H9 (cell line): ENCODE results near the gene DPH7. TPM values are rescaled to one million over a fixed set of nuclear protein-coding genes. Genes with fewer than 3 reads are reported as not detected.
A peak's percentile ranks its signal among the peaks of the same experiment; 100 is the strongest.

ENCODE experiments used
- DNase-seq: peaks from one replicate; pipeline ENCODE4 v3.0.0-alpha.2; 2017
- H2AFZ ChIP-seq: one replicate; pipeline ENCODE4 v1.6.1; 2013; ENCODE audit warnings: mild to moderate bottlenecking, low read length, control low read depth, moderate library complexity
- H2AK5ac ChIP-seq: 2 replicates; pipeline ENCODE4 v1.6.1; 2013; ENCODE audit warnings: low read length, control low read depth, mixed read lengths; ENCODE audit not compliant: insufficient read length
- H2BK120ac ChIP-seq: one replicate; pipeline ENCODE4 v1.6.1; 2013; ENCODE audit warnings: low read depth, mild to moderate bottlenecking, low read length, control low read depth, inconsistent platforms; ENCODE audit not compliant: poor library complexity, severe bottlenecking
- H2BK12ac ChIP-seq: 2 replicates; pipeline ENCODE4 v1.6.1; 2013; ENCODE audit warnings: low read length, control low read depth, mixed read lengths, low read depth; ENCODE audit not compliant: insufficient read length
- H2BK15ac ChIP-seq: 2 replicates; pipeline ENCODE4 v1.6.1; 2013; ENCODE audit warnings: low read depth, low read length, control low read depth
- H2BK20ac ChIP-seq: one replicate; pipeline ENCODE4 v1.6.1; 2013; ENCODE audit warnings: low read depth, mild to moderate bottlenecking, low read length, control low read depth, inconsistent platforms; ENCODE audit not compliant: poor library complexity, severe bottlenecking
- H2BK5ac ChIP-seq: 2 replicates; pipeline ENCODE4 v1.6.1; 2013; ENCODE audit warnings: low read length, control low read depth, mixed read lengths; ENCODE audit not compliant: insufficient read length
- H3K14ac ChIP-seq: 2 replicates; pipeline ENCODE4 v1.6.1; 2013; ENCODE audit warnings: low read length, control low read depth; ENCODE audit not compliant: insufficient read depth
- H3K18ac ChIP-seq: 2 replicates; pipeline ENCODE4 v1.6.1; 2013; ENCODE audit warnings: low read depth, mild to moderate bottlenecking, mixed read lengths, low read length, control low read depth; ENCODE audit not compliant: insufficient read length
- H3K23ac ChIP-seq: 2 replicates; pipeline ENCODE4 v1.6.1; 2013; ENCODE audit warnings: low read length, control low read depth, mixed read lengths, low read depth; ENCODE audit not compliant: insufficient read length
- H3K23me2 ChIP-seq: 2 replicates; pipeline ENCODE4 v1.6.1; 2013; ENCODE audit warnings: low read depth, mild to moderate bottlenecking, mixed read lengths, low read length, control low read depth; ENCODE audit not compliant: insufficient read length, poor library complexity, severe bottlenecking
- H3K27ac ChIP-seq: 2 replicates; pipeline ENCODE4 v1.5.1; 2013; ENCODE audit warnings: low read length, control low read depth, mixed read lengths, low read depth; ENCODE audit not compliant: insufficient read length
- H3K27me3 ChIP-seq: 2 replicates; pipeline ENCODE4 v1.6.1; 2013; ENCODE audit warnings: low read length, control low read depth, inconsistent platforms; ENCODE audit not compliant: insufficient read depth
- H3K4ac ChIP-seq: 2 replicates; pipeline ENCODE4 v1.6.1; 2013; ENCODE audit warnings: low read depth, mild to moderate bottlenecking, control low read depth, inconsistent platforms, low read length, moderate library complexity
- H3K4me1 ChIP-seq: 2 replicates; pipeline ENCODE4 v1.6.1; 2013; ENCODE audit warnings: low read length, control low read depth, inconsistent platforms; ENCODE audit not compliant: insufficient read depth
- H3K4me2 ChIP-seq: 2 replicates; pipeline ENCODE4 v1.6.1; 2013; ENCODE audit warnings: low read length, control low read depth, mixed read lengths; ENCODE audit not compliant: insufficient read length, insufficient read depth
- H3K56ac ChIP-seq: 2 replicates; pipeline ENCODE4 v1.6.1; 2013; ENCODE audit warnings: low read depth, mild to moderate bottlenecking, mixed read lengths, low read length, control low read depth; ENCODE audit not compliant: insufficient read length
- H3K79me1 ChIP-seq: 2 replicates; pipeline ENCODE4 v1.6.1; 2013; ENCODE audit warnings: low read depth, mild to moderate bottlenecking, moderate library complexity, low read length, control low read depth, inconsistent platforms; ENCODE audit not compliant: insufficient read depth, poor library complexity, severe bottlenecking
- H3K79me2 ChIP-seq: 2 replicates; pipeline ENCODE4 v1.6.1; 2013; ENCODE audit warnings: low read length, control low read depth, inconsistent platforms; ENCODE audit not compliant: insufficient read depth
- H3K9ac ChIP-seq: 2 replicates; pipeline ENCODE4 v1.6.1; 2013; ENCODE audit warnings: low read length, control low read depth, mixed read lengths; ENCODE audit not compliant: insufficient read length; ENCODE audit errors: extremely low read depth
- H3K9me3 ChIP-seq: one replicate; pipeline ENCODE4 v1.6.1; 2013; ENCODE audit warnings: low read depth, low read length, inconsistent platforms; ENCODE audit not compliant: control insufficient read depth
- H3T11ph ChIP-seq: one replicate; pipeline ENCODE4 v1.6.1; 2013; ENCODE audit warnings: mild to moderate bottlenecking, low read length, control low read depth, inconsistent platforms
- H4K20me1 ChIP-seq: one replicate; pipeline ENCODE4 v1.6.1; 2013; ENCODE audit not compliant: control insufficient read depth, insufficient read length, insufficient read depth
- H4K5ac ChIP-seq: 2 replicates; pipeline ENCODE4 v1.6.1; 2013; ENCODE audit warnings: low read depth, mild to moderate bottlenecking, mixed read lengths, low read length, control low read depth; ENCODE audit not compliant: insufficient read length
- H4K8ac ChIP-seq: replicated peaks from 2 replicates; pipeline ENCODE4 v1.6.1; 2013; ENCODE audit warnings: low read length, control low read depth, mixed read lengths, low read depth; ENCODE audit not compliant: insufficient read length
- H4K91ac ChIP-seq: 2 replicates; pipeline ENCODE4 v1.6.1; 2013; ENCODE audit warnings: low read depth, mild to moderate bottlenecking, moderate library complexity, mixed read lengths, low read length, control low read depth; ENCODE audit not compliant: insufficient read length
- H3K27ac Mint-ChIP-seq, 3 experiments: 2 replicates in 2 of 3; 3 replicates in 1 of 3; pipeline ENCODE4 v1.8.0; 2020 to 2021; ENCODE audit warnings: mixed read lengths in 3 of 3, mild to moderate bottlenecking in 1 of 3, moderate library complexity in 1 of 3
- H3K27me3 Mint-ChIP-seq: 2 replicates; pipeline ENCODE4 v1.8.0; 2021; ENCODE audit warnings: low read depth, mild to moderate bottlenecking, moderate library complexity, mixed read lengths
- H3K36me3 Mint-ChIP-seq, 3 experiments: 2 replicates in 2 of 3; 3 replicates in 1 of 3; pipeline ENCODE4 v1.8.0; 2020 to 2021; ENCODE audit warnings: low read depth in 3 of 3, mixed read lengths in 3 of 3; ENCODE audit not compliant: insufficient read depth in 1 of 3
- H3K4me1 Mint-ChIP-seq, 2 experiments: 2 replicates each; pipeline ENCODE4 v1.8.0; 2020; ENCODE audit warnings: mixed read lengths in 2 of 2
- H3K4me3 Mint-ChIP-seq, 2 experiments: 2 replicates in 1 of 2; 3 replicates in 1 of 2; pipeline ENCODE4 v1.8.0; 2020 to 2021; ENCODE audit warnings: mild to moderate bottlenecking in 2 of 2, mixed read lengths in 2 of 2, moderate library complexity in 1 of 2
- H3K9me3 Mint-ChIP-seq, 2 experiments: 2 replicates in 1 of 2; 3 replicates in 1 of 2; pipeline ENCODE4 v1.8.0; 2020; ENCODE audit warnings: mild to moderate bottlenecking in 2 of 2, mixed read lengths in 2 of 2, moderate library complexity in 1 of 2
- CTCF ChIP-seq: fragments of 200-600 bp; sonication (generic); conservative IDR thresholded peaks from 3 replicates; pipeline ENCODE4 v1.8.0; 2021; ENCODE audit warnings: antibody characterized with exemption, mild to moderate bottlenecking
- WGBS: extraction: QIAGEN DNeasy Blood & Tissue Kit; methylation state at CpG from one replicate; pipeline ENCODE4 v1.1.7; 2013; ENCODE audit warnings: missing lambda C conversion rate, low lambda C conversion rate, mixed read lengths; ENCODE audit not compliant: insufficient read length; ENCODE audit errors: extremely low coverage; 5-methylcytosine and 5-hydroxymethylcytosine counted together
- total RNA-seq: library from RNA; stranded (reverse); gene quantifications from 2 replicates; pipeline ENCODE4 v1.2.1, GENCODE V29; 2021

The DPH7 gene
- total RNA-seq, 1 experiment from 2014 or later, result 51.3 TPM

DNA sequence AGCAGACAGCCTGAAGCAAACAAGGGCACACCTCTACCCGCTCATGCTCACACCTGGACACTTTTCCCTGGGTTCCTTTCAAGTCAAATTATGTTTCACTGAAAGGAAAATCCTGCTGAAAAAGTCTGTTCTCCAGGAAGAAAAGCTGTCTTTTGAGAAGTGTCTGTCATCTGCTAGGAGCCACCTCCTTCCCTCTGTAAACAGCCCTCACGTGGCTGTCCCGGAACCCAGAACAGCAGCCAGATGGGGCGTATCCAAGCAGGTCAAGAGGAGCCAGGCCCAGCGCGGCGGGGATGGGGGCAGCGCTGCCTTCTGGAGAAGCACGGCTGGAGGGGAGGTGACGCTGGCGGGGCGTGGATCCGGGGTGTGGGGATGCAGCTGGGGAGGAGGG is 28.5 kb downstream of the DPH7 start, which contains the start of gene PNPLA7:
Gene PNPLA7 (minus strand): TSS at position 172 of the 391 bp plus-strand sequence. CDS start 205 bp downstream, outside the sequence.
- WGBS, result no CpG with 5 or more reads among the region's 13 CpGs
- Histone ChIP-seq H3K23me2 (peaks cover 10% of the 10 kb centered on the region), H2BK5ac (no peak within 1 kb of the TSS), H3K14ac (0 out of 2 replicates have a peak within 1 kb of the TSS, but pooled peaks have one; percentile 24), H2AK5ac (no peak within 1 kb of the TSS), H3K4me1 (no peaks in the 10 kb centered on the region), H2BK20ac (no peak within 1 kb of the TSS), H3K79me2 (no peaks in the 10 kb centered on the region), H3K9me3 (no peaks in the 10 kb centered on the region), H3K23ac (no peak within 1 kb of the TSS), H2BK12ac (no peak within 1 kb of the TSS), H4K8ac (no peak within 1 kb of the TSS), H3K4ac (no peak within 1 kb of the TSS), H3K27me3 (no peaks in the 10 kb centered on the region), H3K18ac (no peak within 1 kb of the TSS), H3K56ac (no peak within 1 kb of the TSS), H3K9ac (no peak within 1 kb of the TSS), H3K27ac (no peak within 1 kb of the TSS), H3K4me2 (peak within 1 kb of the TSS; percentile 58), H4K91ac (no peak within 1 kb of the TSS), H3K79me1 (no peaks in the 10 kb centered on the region), H3T11ph (no peak within 1 kb of the TSS), H4K5ac (no peak within 1 kb of the TSS), H2BK120ac (no peak within 1 kb of the TSS), H2BK15ac (no peak within 1 kb of the TSS), H2AFZ (no peak within 1 kb of the TSS), H4K20me1 (no peaks in the 10 kb centered on the region)
- Mint-ChIP-seq H3K9me3 (peaks cover 20 to 23% of the 10 kb centered on the region in 2 experiments), H3K27ac (no peak within 1 kb of the TSS), H3K4me1 (peaks cover 6 to 7% of the 10 kb centered on the region in 2 experiments; a peak in 3 of 4 replicates), H3K36me3 (peaks cover 22 to 33% (median 31%) of the 10 kb centered on the region in 3 experiments), H3K27me3 (no peaks in the 10 kb centered on the region; the same call in 1 of the 2 replicates), H3K4me3 (peak within 1 kb of the TSS; percentile 58 to 84)
- DNase-seq, result peak; percentile 86
- no peak for TF ChIP-seq CTCF
